Measurements from ENCODE around the gene LYZL1. TPM values are rescaled to one million over a fixed set of nuclear protein-coding genes. Genes with fewer than 3 reads are reported as not detected.

LYZL1 gene
- total RNA-seq, 1 donor, result not detected

GRCh38 chr10:29343607-29344038 lies 54.8 kb downstream of the LYZL1 start:
- DNase-seq (ENCODE audit: low read depth), result no peak
- no peak overlapping the region for H3K4me3 ChIP-seq (ENCODE audit: low read depth, low read length)
- TF ChIP-seq CTCF (IDR thresholded peaks at IDR 0.05; ENCODE audit: insufficient read depth, low read length), result no peak

- peak; percentile 25 for DNase-seq (ENCODE audit: low read depth)
- H3K4me3 ChIP-seq (ENCODE audit: low read depth, low read length), result no peak overlapping the region
- TF ChIP-seq CTCF (IDR thresholded peaks at IDR 0.05; ENCODE audit: insufficient read depth, low read length), result no peak
Observed at GRCh38 chr10:29344073-29344820, 55.4 kb downstream of the LYZL1 start.

- no peak for DNase-seq (ENCODE audit: low read depth)
- no peak for TF ChIP-seq CTCF (IDR thresholded peaks at IDR 0.05; ENCODE audit: insufficient read depth, low read length)
- H3K4me3 ChIP-seq (ENCODE audit: low read depth, low read length), result no peak overlapping the region
Observed at GRCh38 chr10:29345144-29345909, 56.5 kb downstream of the LYZL1 start.

- DNase-seq (ENCODE audit: low read depth), result no peak
- H3K4me3 ChIP-seq (ENCODE audit: low read depth, low read length), result no peak overlapping the region
- no peak for TF ChIP-seq CTCF (IDR thresholded peaks at IDR 0.05; ENCODE audit: insufficient read depth, low read length)
Observed at GRCh38 chr10:29345910-29346209, 57.0 kb downstream of the LYZL1 start.

- no peak for TF ChIP-seq CTCF (IDR thresholded peaks at IDR 0.05; ENCODE audit: insufficient read depth, low read length)
- DNase-seq (ENCODE audit: low read depth), result no peak
- H3K4me3 ChIP-seq (ENCODE audit: low read depth, low read length), result no peak overlapping the region
Observed at GRCh38 chr10:29346296-29347001, 57.6 kb downstream of the LYZL1 start.

- no peak for DNase-seq (ENCODE audit: low read depth)
- no peak overlapping the region for H3K4me3 ChIP-seq (ENCODE audit: low read depth, low read length)
- TF ChIP-seq CTCF (IDR thresholded peaks at IDR 0.05; ENCODE audit: insufficient read depth, low read length), result no peak
Observed at GRCh38 chr10:29348836-29349235, 60.0 kb downstream of the LYZL1 start.

All from fibroblast of the aortic adventitia (primary cell).